ENCODE results near the gene HOXA11. TPM values are rescaled to one million over a fixed set of nuclear protein-coding genes. Genes with fewer than 3 reads are reported as not detected.

HOXA11 gene
- total RNA-seq, 6 experiments from 2014 or later, result 33.1 to 42.1 (median 39.1) TPM

GRCh38 chr7:27177795-27178320 lies 7.2 kb downstream of the HOXA11 start:
- peaks cover 15% of the 10 kb centered on the region for H3K27me3 Mint-ChIP-seq (ENCODE audit: insufficient read depth)
- H3K4me3 Mint-ChIP-seq, result peak overlapping the region; percentile 93
- TF ChIP-seq CTCF (IDR thresholded peaks at IDR 0.05), result no peak
- no peak for DNase-seq
- H3K27ac Mint-ChIP-seq, result peak overlapping the region; percentile 97
- H3K4me1 Mint-ChIP-seq (ENCODE audit: low read depth), result peaks cover 61% of the 10 kb centered on the region
- no peaks in the 10 kb centered on the region for H3K9me3 Mint-ChIP-seq
- H3K36me3 Mint-ChIP-seq (ENCODE audit: low read depth), result peaks cover 44% of the 10 kb centered on the region

- DNase-seq, result no peak
- peaks cover 43% of the 10 kb centered on the region for H3K36me3 Mint-ChIP-seq (ENCODE audit: low read depth)
- H3K27me3 Mint-ChIP-seq (ENCODE audit: insufficient read depth), result peaks cover 18% of the 10 kb centered on the region
- H3K4me1 Mint-ChIP-seq (ENCODE audit: low read depth), result peaks cover 60% of the 10 kb centered on the region
- H3K4me3 Mint-ChIP-seq, result peak overlapping the region; percentile 93
- peak overlapping the region; percentile 97 for H3K27ac Mint-ChIP-seq
- H3K9me3 Mint-ChIP-seq, result no peaks in the 10 kb centered on the region
- no peak for TF ChIP-seq CTCF (IDR thresholded peaks at IDR 0.05)
These were observed 7.9 kb downstream of the HOXA11 start for GRCh38 chr7:27176962-27177794.

GRCh38 chr7:27176524-27176845 lies 8.5 kb downstream of the HOXA11 start:
- Mint-ChIP-seq H3K27ac (peak overlapping the region; percentile 97), H3K27me3 (ENCODE audit: insufficient read depth) (peaks cover 24% of the 10 kb centered on the region), H3K4me3 (peak overlapping the region; percentile 93), H3K36me3 (ENCODE audit: low read depth) (peaks cover 50% of the 10 kb centered on the region), H3K9me3 (no peaks in the 10 kb centered on the region), H3K4me1 (ENCODE audit: low read depth) (peaks cover 62% of the 10 kb centered on the region)
- no peak for TF ChIP-seq CTCF (IDR thresholded peaks at IDR 0.05)
- no peak for DNase-seq

- peak overlapping the region; percentile 97 for H3K27ac Mint-ChIP-seq
- DNase-seq, result no peak
These were observed 9.2 kb downstream of the HOXA11 start for GRCh38 chr7:27175626-27176523.

More at GRCh38 chr7:27175626-27176523, 9.2 kb downstream of the HOXA11 start:
- TF ChIP-seq CTCF (IDR thresholded peaks at IDR 0.05), result no peak
- Mint-ChIP-seq H3K9me3 (no peaks in the 10 kb centered on the region), H3K4me3 (peak overlapping the region; percentile 93), H3K36me3 (ENCODE audit: low read depth) (peaks cover 56% of the 10 kb centered on the region), H3K27me3 (ENCODE audit: insufficient read depth) (peaks cover 28% of the 10 kb centered on the region), H3K4me1 (ENCODE audit: low read depth) (peaks cover 62% of the 10 kb centered on the region)

Measured in HFFc6 (cell line).